PC-9 (cell line): ENCODE measurements around the gene XPA. TPM values are rescaled to one million over a fixed set of nuclear protein-coding genes. Genes with fewer than 3 reads are reported as not detected.
A peak's percentile ranks its signal among the peaks of the same experiment; 100 is the strongest.
"Not testable (repeated sequence)": the region's sequence is repeated elsewhere in the genome, so short reads cannot be mapped to it uniquely, and the experiment has no call there.

Experiments
- BruUV-seq: library from RNA; stranded (reverse); fragments of 400-500 nt; replicated peaks from 2 replicates; lab custom pipeline; 2021; lab: Mats Ljungman, UMichigan
- CTCF ChIA-PET: fragments of 300-600 bp; sonication (Branson Sonifier 250); formaldehyde crosslinking; loops from one replicate; lab custom pipeline; 2022; ENCODE audit warnings: antibody characterized with exemption; lab: Charles Lee
- POLR2A ChIA-PET: fragments of 300-600 bp; sonication (Branson Sonifier 250); formaldehyde crosslinking; loops from one replicate; lab custom pipeline; 2022; ENCODE audit warnings: antibody characterized with exemption; ENCODE audit not compliant: unreplicated experiment; lab: Charles Lee
- DNase-seq, 2 experiments: peaks; one replicate each; pipeline versions ENCODE4 v3.0.0 to v3.0.0-alpha.2; 2015 to 2022; ENCODE audit warnings: mixed read lengths in 1 of 2
- H2AFZ ChIP-seq: fragments of 200-600 bp; sonication (generic); 2 replicates; pipeline ENCODE4 v1.8.1; 2017; ENCODE audit warnings: antibody characterized with exemption
- H3F3A ChIP-seq: fragments of 200-600 bp; sonication (generic); 2 replicates; pipeline ENCODE4 v1.8.1; 2017; ENCODE audit warnings: antibody characterized with exemption, mild to moderate bottlenecking, low read depth; ENCODE audit not compliant: insufficient read depth
- H3K27ac ChIP-seq: fragments of 200-600 bp; sonication (generic); 2 replicates; pipeline ENCODE4 v1.6.1; 2016; ENCODE audit warnings: mixed run types
- H3K27me3 ChIP-seq: fragments of 200-600 bp; sonication (generic); 2 replicates; pipeline ENCODE4 v1.6.1; 2016; ENCODE audit warnings: low read depth, mixed run types; ENCODE audit not compliant: insufficient read depth
- H3K36me3 ChIP-seq: fragments of 200-600 bp; sonication (generic); 2 replicates; pipeline ENCODE4 v1.6.1; 2016; ENCODE audit warnings: low read depth, mixed run types
- H3K4me1 ChIP-seq: fragments of 200-600 bp; sonication (generic); replicated peaks from 2 replicates; pipeline ENCODE4 v1.6.1; 2016; ENCODE audit warnings: mixed run types; ENCODE audit not compliant: insufficient read depth
- H3K4me2 ChIP-seq: fragments of 200-600 bp; sonication (generic); 2 replicates; pipeline ENCODE4 v1.6.1; 2017; ENCODE audit warnings: mixed run types
- H3K4me3 ChIP-seq: fragments of 200-600 bp; sonication (generic); 2 replicates; pipeline ENCODE4 v1.6.1; 2016; ENCODE audit warnings: mixed run types
- H3K79me2 ChIP-seq: fragments of 200-600 bp; sonication (generic); 2 replicates; pipeline ENCODE4 v1.6.1; 2017; ENCODE audit warnings: low read depth, mixed run types
- H3K9me2 ChIP-seq: fragments of 200-600 bp; sonication (generic); 2 replicates; pipeline ENCODE4 v1.8.1; 2017; ENCODE audit warnings: mild to moderate bottlenecking; ENCODE audit not compliant: insufficient read depth
- H3K9me3 ChIP-seq: fragments of 200-600 bp; sonication (generic); 2 replicates; pipeline ENCODE4 v1.8.1; 2016; ENCODE audit warnings: low read depth; ENCODE audit not compliant: insufficient read depth
- H4K20me1 ChIP-seq: fragments of 200-600 bp; sonication (generic); 2 replicates; pipeline ENCODE4 v1.8.1; 2017; ENCODE audit not compliant: insufficient read depth
- CTCF ChIP-seq: fragments of 200-600 bp; sonication (generic); conservative IDR thresholded peaks from 2 replicates; pipeline ENCODE4 v1.6.1; 2017; ENCODE audit warnings: mixed run types, antibody characterized with exemption, mild to moderate bottlenecking, moderate library complexity
- EZH2 ChIP-seq: fragments of 200-600 bp; sonication (generic); IDR thresholded peaks from 2 replicates; pipeline ENCODE4 v1.8.0; 2017; ENCODE audit warnings: antibody characterized with exemption, low read depth
- intact Hi-C: fragments of 100-400 bp; cut with micrococcal nuclease; formaldehyde crosslinking; loops from one replicate; pipeline ENCODE4 v1.10.0; 2022; ENCODE audit not compliant: unreplicated experiment
- total RNA-seq: library from RNA; stranded (reverse); gene quantifications from 2 replicates; pipeline ENCODE4 v1.2.3, GENCODE V29; 2021

The XPA gene
- total RNA-seq, 1 experiment from 2014 or later = 17.4 TPM

- Histone ChIP-seq H3K4me2 (peak overlapping the region; percentile 82), H3K4me1 (peaks cover 38% of the 10 kb centered on the region), H3K36me3 (no peaks in the 10 kb centered on the region), H4K20me1 (no peaks in the 10 kb centered on the region), H3K27me3 (no peaks in the 10 kb centered on the region), H2AFZ (no peak overlapping the region), H3K4me3 (peak overlapping the region; percentile 46; the same call in 1 of the 2 replicates), H3K79me2 (no peaks in the 10 kb centered on the region), H3K9me3 (no peaks in the 10 kb centered on the region), H3F3A (peaks cover 42% of the 10 kb centered on the region), H3K9me2 (no peaks in the 10 kb centered on the region), H3K27ac (peak overlapping the region; percentile 91)
- CTCF ChIA-PET = interaction anchor here (0.6 to 1.1 kb wide), 3 partner anchors 185 to 197 kb away, joined by 3 read pairs; no protein-coding TSS in a partner anchor
- TF ChIP-seq CTCF (no peak), EZH2 (no peak)
- POLR2A ChIA-PET = interaction anchor here (1.7 kb wide), 1 partner anchor 10 kb away, joined by 9 read pairs; no protein-coding TSS in a partner anchor
- BruUV-seq = no TSS peak
- no peak for DNase-seq
- intact Hi-C loops = loop anchor here (10.0 kb wide), 1 partner anchor 350 kb away; the partner anchor contains the start of gene NANS
Measured at GRCh38 chr9:97704851-97705250, 7.7 kb upstream of the XPA start.

GRCh38 chr9:97704345-97704677, 7.2 kb upstream of the XPA start:
- TSS peak; percentile 87 for BruUV-seq
- TF ChIP-seq EZH2 (no peak), CTCF (no peak)
- POLR2A ChIA-PET = interaction anchor here (1.7 kb wide), 1 partner anchor 10 kb away, joined by 9 read pairs; no protein-coding TSS in a partner anchor
- Histone ChIP-seq H3K27me3 (no peaks in the 10 kb centered on the region), H4K20me1 (no peaks in the 10 kb centered on the region), H3F3A (peaks cover 42% of the 10 kb centered on the region), H3K9me3 (no peaks in the 10 kb centered on the region), H3K9me2 (no peaks in the 10 kb centered on the region), H2AFZ (peak overlapping the region; percentile 79), H3K4me3 (peak overlapping the region; percentile 46; the same call in 1 of the 2 replicates), H3K79me2 (no peaks in the 10 kb centered on the region), H3K4me1 (peaks cover 38% of the 10 kb centered on the region), H3K27ac (peak overlapping the region; percentile 91), H3K4me2 (peak overlapping the region; percentile 82), H3K36me3 (no peaks in the 10 kb centered on the region)
- intact Hi-C loops = loop anchor here (10.0 kb wide), 1 partner anchor 350 kb away; the partner anchor contains the start of gene NANS
- CTCF ChIA-PET = no interaction called here
- DNase-seq = no peak

GRCh38 chr9:97703437-97704344, 6.6 kb upstream of the XPA start:
- Histone ChIP-seq H3K79me2 (no peaks in the 10 kb centered on the region), H3K27me3 (no peaks in the 10 kb centered on the region), H3K4me2 (peak overlapping the region; percentile 82), H3K36me3 (no peaks in the 10 kb centered on the region), H3K27ac (peak overlapping the region; percentile 91), H3K9me2 (no peaks in the 10 kb centered on the region), H3K4me3 (peak overlapping the region; percentile 46; the same call in 1 of the 2 replicates), H3K4me1 (peaks cover 38% of the 10 kb centered on the region), H3K9me3 (no peaks in the 10 kb centered on the region), H2AFZ (peak overlapping the region; percentile 79), H3F3A (peaks cover 42% of the 10 kb centered on the region), H4K20me1 (no peaks in the 10 kb centered on the region)
- CTCF ChIA-PET = no interaction called here
- intact Hi-C loops = loop anchor here (2.0 to 10.0 kb wide), 2 partner anchors 173 to 351 kb away; partner anchors contain the start of gene NANS
- no peak for TF ChIP-seq CTCF
- no peak for TF ChIP-seq EZH2
- POLR2A ChIA-PET = interaction anchor here (0.6 to 1.7 kb wide), 3 partner anchors 11 to 166 kb away, joined by 3 to 11 read pairs (median 9); no protein-coding TSS in a partner anchor
- DNase-seq = peak; percentile 71 to 83
- TSS peak; percentile 36 for BruUV-seq

- H3K4me3 ChIP-seq, DNase-seq, BruUV-seq, H4K20me1 ChIP-seq, H3K27ac ChIP-seq, H3K9me2 ChIP-seq, H3K4me2 ChIP-seq, H3K36me3 ChIP-seq, H3K9me3 ChIP-seq, H3K27me3 ChIP-seq, CTCF ChIA-PET, H2AFZ ChIP-seq: not testable (repeated sequence)
- Histone ChIP-seq H3K4me1 (peaks cover 52% of the 10 kb centered on the region), H3F3A (peaks cover 39% of the 10 kb centered on the region), H3K79me2 (peaks cover 20% of the 10 kb centered on the region)
- POLR2A ChIA-PET = interaction anchor here (0.6 kb wide), 1 partner anchor 699 kb away, joined by 3 read pairs; no protein-coding TSS in a partner anchor
- intact Hi-C loops = loop anchor here (10.0 kb wide), 1 partner anchor 355 kb away; the partner anchor contains the start of gene NANS
Measured at GRCh38 chr9:97699824-97700223, 2.7 kb upstream of the XPA start.
